Measurements from ENCODE around the gene COMMD9. TPM values are rescaled to one million over a fixed set of nuclear protein-coding genes. Genes with fewer than 3 reads are reported as not detected.

The COMMD9 gene
- polyA plus RNA-seq, 1 of the 3 experiments (the other 2 are of a cell fraction), result 44.2 TPM

GRCh38 chr11:36312611-36313472 is 23.6 kb upstream of the COMMD9 start:
- 46% methylated on average over 6 of the region's 6 CpGs for WGBS (ENCODE audit: low lambda C conversion rate)
- ChIA-PET CTCF (interaction anchor here (1.0 kb wide), 1 partner anchor 180 kb away, joined by 4 read pairs; no protein-coding TSS in a partner anchor), POLR2A (no interaction called here)
- Histone ChIP-seq H3K4me3 (ENCODE audit: low read depth in 2 of 2, low read length in 1 of 2) (no peak overlapping the region), H3F3A (replicated peaks; ENCODE audit: insufficient read depth) (no peaks in the 10 kb centered on the region), H3K9me2 (no peaks in the 10 kb centered on the region), H3K27ac (ENCODE audit: low read depth in 2 of 2, low read length in 1 of 2) (no peak overlapping the region), H3K27me3 (ENCODE audit: insufficient read depth) (no peaks in the 10 kb centered on the region; the same call in 1 of the 2 replicates), H3K36me3 (replicated peaks in 1 of 2; ENCODE audit: control insufficient read depth in 1 of 2, insufficient read depth in 2 of 2, low read length in 1 of 2) (no peaks in the 10 kb centered on the region), H3K9ac (no peak overlapping the region), H3K9me3 (no peaks in the 10 kb centered on the region), H2AFZ (ENCODE audit: low read depth) (no peak overlapping the region), H3K4me2 (no peak overlapping the region), H3K4me1 (ENCODE audit: control insufficient read depth in 1 of 2, insufficient read depth in 2 of 2, low read depth in 1 of 2, low read length in 1 of 2) (no peaks in the 10 kb centered on the region), H3K79me2 (ENCODE audit: insufficient read depth) (no peaks in the 10 kb centered on the region), H4K20me1 (ENCODE audit: insufficient read depth) (no peaks in the 10 kb centered on the region)
- TF ChIP-seq EP300 (IDR thresholded peaks at IDR 0.05; ENCODE audit: borderline replicate concordance in 1 of 2, low read depth in 1 of 2, low read length in 1 of 2) (no peak), RFX5 (IDR thresholded peaks at IDR 0.05; ENCODE audit: low read length) (no peak), TCF12 (IDR thresholded peaks at IDR 0.05) (no peak), NFIC (IDR thresholded peaks at IDR 0.05; ENCODE audit: borderline replicate concordance) (no peak), SIN3A (IDR thresholded peaks at IDR 0.05; ENCODE audit: borderline replicate concordance, low read depth, low read length) (no peak), IRF3 (IDR thresholded peaks at IDR 0.05; ENCODE audit: low read depth, low read length) (no peak), ELF1 (IDR thresholded peaks at IDR 0.05) (no peak), FOXM1 (IDR thresholded peaks at IDR 0.05; ENCODE audit: low read depth) (no peak), CHD2 (IDR thresholded peaks at IDR 0.05; ENCODE audit: low read length, partially characterized antibody) (no peak), CTCF (IDR thresholded peaks at IDR 0.05) (no peak)
- no peak for DNase-seq

GRCh38 chr11:36311926-36312595 is 22.8 kb upstream of the COMMD9 start:
- no peaks in the 10 kb centered on the region for H3F3A ChIP-seq (replicated peaks; ENCODE audit: insufficient read depth)
- H3K9me2 ChIP-seq, result no peaks in the 10 kb centered on the region
- no peaks in the 10 kb centered on the region; the same call in 1 of the 2 replicates for H3K27me3 ChIP-seq (ENCODE audit: insufficient read depth)
- ChIA-PET CTCF (interaction anchor here (1.0 kb wide), 1 partner anchor 181 kb away, joined by 4 read pairs; no protein-coding TSS in a partner anchor), POLR2A (no interaction called here)
- no peaks in the 10 kb centered on the region for H3K4me1 ChIP-seq (ENCODE audit: control insufficient read depth in 1 of 2, insufficient read depth in 2 of 2, low read depth in 1 of 2, low read length in 1 of 2)
- no peaks in the 10 kb centered on the region for H4K20me1 ChIP-seq (ENCODE audit: insufficient read depth)
- no peak overlapping the region for H3K27ac ChIP-seq (ENCODE audit: low read depth in 2 of 2, low read length in 1 of 2)
- DNase-seq, result no peak
- H3K36me3 ChIP-seq (replicated peaks in 1 of 2; ENCODE audit: control insufficient read depth in 1 of 2, insufficient read depth in 2 of 2, low read length in 1 of 2), result no peaks in the 10 kb centered on the region
- no peaks in the 10 kb centered on the region for H3K9me3 ChIP-seq
- H3K9ac ChIP-seq, result no peak overlapping the region
- no peak overlapping the region for H3K4me3 ChIP-seq (ENCODE audit: low read depth in 2 of 2, low read length in 1 of 2)
- 68% methylated on average over 4 of the region's 4 CpGs for WGBS (ENCODE audit: low lambda C conversion rate)
- no peaks in the 10 kb centered on the region for H3K79me2 ChIP-seq (ENCODE audit: insufficient read depth)
- no peak overlapping the region for H2AFZ ChIP-seq (ENCODE audit: low read depth)
- H3K4me2 ChIP-seq, result no peak overlapping the region
- TF ChIP-seq ELF1 (IDR thresholded peaks at IDR 0.05) (no peak), SIN3A (IDR thresholded peaks at IDR 0.05; ENCODE audit: borderline replicate concordance, low read depth, low read length) (no peak), ZBTB33 (IDR thresholded peaks at IDR 0.05; ENCODE audit: borderline replicate concordance, low read depth) (no peak), NFIC (IDR thresholded peaks at IDR 0.05; ENCODE audit: borderline replicate concordance) (no peak), TEAD4 (IDR thresholded peaks at IDR 0.05; ENCODE audit: borderline replicate concordance, insufficient read depth) (no peak), EZH2phosphoT487 (IDR thresholded peaks at IDR 0.05; ENCODE audit: borderline replicate concordance, low read depth) (no peak), TCF12 (IDR thresholded peaks at IDR 0.05) (no peak), EP300 (IDR thresholded peaks at IDR 0.05; ENCODE audit: borderline replicate concordance in 1 of 2, low read depth in 1 of 2, low read length in 1 of 2) (no peak), FOSL2 (IDR thresholded peaks at IDR 0.05; ENCODE audit: borderline replicate concordance, low read depth) (no peak), REST (IDR thresholded peaks at IDR 0.05; ENCODE audit: low read depth, low read length) (no peak)
